ENCODE results near the gene ITGAV. TPM values are rescaled to one million over a fixed set of nuclear protein-coding genes. Genes with fewer than 3 reads are reported as not detected.

ITGAV gene
- total RNA-seq, 4 donors from 2014 or later = 100 to 127 (median 117) TPM

DNA sequence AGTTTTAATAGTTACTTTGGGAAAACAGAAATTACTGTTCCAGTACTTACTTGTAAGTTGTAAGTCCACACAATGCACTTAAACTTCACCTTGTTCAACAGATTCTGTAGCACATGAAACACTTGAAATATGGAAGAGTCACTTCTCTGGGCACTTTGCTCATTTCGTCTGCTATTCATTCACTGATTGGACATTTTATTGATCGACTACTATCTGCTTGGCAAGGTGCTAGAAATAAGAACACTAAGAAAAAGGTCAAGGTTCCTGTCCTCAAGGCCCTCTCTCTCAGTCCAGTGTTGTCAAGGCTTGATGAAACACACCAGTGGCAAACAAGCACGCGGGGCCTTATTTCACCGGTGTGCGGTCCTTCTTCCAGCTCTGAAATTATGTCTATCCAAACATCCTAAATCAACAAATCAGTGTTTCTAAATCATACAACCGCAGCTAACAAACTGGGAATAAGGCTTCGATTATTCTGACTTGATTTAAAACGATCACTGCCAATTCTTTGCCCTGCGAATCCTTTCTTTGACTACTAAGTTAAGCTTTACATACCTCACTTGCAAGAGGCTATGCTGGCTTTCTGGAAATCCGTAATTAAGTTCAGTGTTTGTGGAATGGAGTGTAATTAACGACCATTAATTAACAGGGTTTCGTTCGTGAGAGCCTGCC lies 780 bp upstream of the ITGAV start:
- ATAC-seq = no peak
- H3K36me3 ChIP-seq = no peaks in the 10 kb centered on the region
- no peaks in the 10 kb centered on the region for H3K27me3 ChIP-seq
- peaks cover 0 to 40% (median 3%) of the 10 kb centered on the region in 3 donors for H3K4me1 ChIP-seq
- peak overlapping the region; percentile 83 to 98 (median 96) for H3K27ac ChIP-seq
- TF ChIP-seq POLR2A (IDR thresholded peaks at IDR 0.05) (no peak), CTCF (IDR thresholded peaks at IDR 0.05) (no peak), EP300 (IDR thresholded peaks at IDR 0.05) (no peak), POLR2AphosphoS5 (IDR thresholded peaks at IDR 0.05) (no peak)
- no peaks in the 10 kb centered on the region for H3K9me3 ChIP-seq
- 29 to 34% methylated on average over 11 to 12 of the region's 14 CpGs for WGBS, 2 donors (ENCODE audit: low coverage in 1 of 2)
- peak overlapping the region; percentile 60 to 91 for H3K4me3 ChIP-seq

DNA sequence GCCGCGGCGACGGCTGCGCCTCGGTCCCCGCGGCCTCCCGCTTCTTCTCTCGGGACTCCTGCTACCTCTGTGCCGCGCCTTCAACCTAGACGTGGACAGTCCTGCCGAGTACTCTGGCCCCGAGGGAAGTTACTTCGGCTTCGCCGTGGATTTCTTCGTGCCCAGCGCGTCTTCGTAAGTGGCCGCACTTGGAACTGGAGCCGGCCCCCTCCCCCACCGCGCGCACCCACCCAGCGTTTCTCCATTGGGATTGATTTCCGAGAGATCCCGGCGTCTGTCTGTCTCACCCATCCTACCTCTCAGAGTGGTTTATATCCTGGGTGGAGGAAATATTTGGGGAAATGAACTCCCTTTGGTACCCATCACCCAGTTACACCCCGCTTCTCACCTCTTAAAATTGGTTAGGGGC lies 498 bp downstream of the ITGAV start:
- Histone ChIP-seq H3K27me3 (no peaks in the 10 kb centered on the region), H3K36me3 (no peaks in the 10 kb centered on the region), H3K4me1 (peaks cover 0 to 52% (median 11%) of the 10 kb centered on the region in 3 donors), H3K27ac (peak overlapping the region; percentile 83 to 98 (median 96)), H3K4me3 (peak overlapping the region; percentile 60 to 91), H3K9me3 (no peaks in the 10 kb centered on the region)
- TF ChIP-seq EP300 (IDR thresholded peaks at IDR 0.05) (no peak), CTCF (IDR thresholded peaks at IDR 0.05) (no peak), POLR2A (IDR thresholded peaks at IDR 0.05) (no peak), POLR2AphosphoS5 (IDR thresholded peaks at IDR 0.05) (no peak)
- ATAC-seq = peak; percentile 21
- no CpG with 5 or more reads among the region's 32 CpGs for WGBS, 2 donors (ENCODE audit: low coverage in 1 of 2)

- H3K9me3 ChIP-seq = no peaks in the 10 kb centered on the region
- ATAC-seq = no peak
- peak overlapping the region; percentile 83 to 98 (median 96) for H3K27ac ChIP-seq
- H3K4me1 ChIP-seq = peaks cover 2 to 58% (median 11%) of the 10 kb centered on the region in 3 donors
- 0 to 1% methylated on average over 15 to 16 of the region's 17 CpGs for WGBS, 2 donors (ENCODE audit: low coverage in 1 of 2)
- H3K27me3 ChIP-seq = no peaks in the 10 kb centered on the region
- TF ChIP-seq POLR2AphosphoS5 (IDR thresholded peaks at IDR 0.05) (peak; percentile 74), CTCF (IDR thresholded peaks at IDR 0.05) (no peak)
- H3K4me3 ChIP-seq = peak overlapping the region; percentile 60 to 91
- H3K36me3 ChIP-seq = no peaks in the 10 kb centered on the region
Observed at GRCh38 chr2:186590759-186591505, 1.1 kb downstream of the ITGAV start.

DNA sequence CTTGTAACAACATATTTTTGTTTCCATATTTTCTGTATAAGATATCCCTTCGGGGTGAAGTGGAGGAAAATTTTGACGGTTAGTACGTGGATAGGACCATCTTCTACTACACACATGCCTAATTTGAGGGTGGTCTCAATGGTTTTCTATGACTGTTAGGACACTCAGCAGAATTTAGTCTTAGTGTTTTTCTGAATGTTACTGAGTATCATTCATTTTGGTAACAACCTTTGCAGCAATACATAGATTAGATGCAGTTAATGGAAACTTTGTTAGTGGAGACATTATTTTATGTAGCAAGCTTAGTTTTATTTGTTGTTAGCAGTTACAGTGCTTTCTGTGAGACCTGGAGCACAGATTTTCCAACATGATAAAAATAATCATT lies 1.6 kb downstream of the ITGAV start:
- Histone ChIP-seq H3K36me3 (no peaks in the 10 kb centered on the region), H3K27ac (peak overlapping the region; percentile 83 to 98 (median 96)), H3K4me1 (peaks cover 2 to 64% (median 11%) of the 10 kb centered on the region in 3 donors), H3K4me3 (peak overlapping the region; percentile 60 to 91), H3K9me3 (no peaks in the 10 kb centered on the region), H3K27me3 (no peaks in the 10 kb centered on the region)
- ATAC-seq = no peak
- 6 to 18% methylated on average over 2 to 3 of the region's 3 CpGs for WGBS, 2 donors (ENCODE audit: low coverage in 1 of 2)
- TF ChIP-seq POLR2A (IDR thresholded peaks at IDR 0.05) (no peak), EP300 (IDR thresholded peaks at IDR 0.05) (no peak)

GRCh38 chr2:186592137-186592875 lies 2.5 kb downstream of the ITGAV start:
- 89 to 95% methylated on average over 4 to 5 of the region's 5 CpGs for WGBS, 2 donors (ENCODE audit: low coverage in 1 of 2)

More at GRCh38 chr2:186592137-186592875, 2.5 kb downstream of the ITGAV start:
- Histone ChIP-seq H3K4me1 (peaks cover 2 to 72% (median 11%) of the 10 kb centered on the region in 3 donors), H3K4me3 (peak overlapping the region in 1 of 2 donors; percentile 91), H3K27me3 (no peaks in the 10 kb centered on the region), H3K9me3 (no peaks in the 10 kb centered on the region), H3K36me3 (no peaks in the 10 kb centered on the region), H3K27ac (peak overlapping the region in 3 of 4 donors; percentile 95 to 98 (median 97))
- no peak for ATAC-seq
- TF ChIP-seq POLR2AphosphoS5 (IDR thresholded peaks at IDR 0.05) (no peak), CTCF (IDR thresholded peaks at IDR 0.05) (no peak), EP300 (IDR thresholded peaks at IDR 0.05) (no peak), POLR2A (IDR thresholded peaks at IDR 0.05) (no peak)

Measured in gastroesophageal sphincter (tissue), 4 donors.